CD4-positive, alpha-beta T cell (primary cell): ENCODE data around the gene TMEM273. TPM values are rescaled to one million over a fixed set of nuclear protein-coding genes. Genes with fewer than 3 reads are reported as not detected.

ENCODE experiments used
- ATAC-seq: fragments of 200-7000 bp; cut with Tn5 transposase; one replicate; pipeline ENCODE4 v1.10.0; 2022; ENCODE audit warnings: mild to moderate bottlenecking; ENCODE audit not compliant: poor library complexity
- CTCF ChIA-PET: fragments of 350-600 bp; sonication (Branson Sonifier 250); formaldehyde crosslinking; loops from one replicate; lab custom pipeline; 2021; ENCODE audit warnings: antibody characterized with exemption, inconsistent platforms; lab: Charles Lee
- POLR2A ChIA-PET: fragments of 350-600 bp; sonication (Branson Sonifier 250); formaldehyde crosslinking; loops from one replicate; lab custom pipeline; 2021; ENCODE audit warnings: antibody characterized with exemption, inconsistent platforms; lab: Charles Lee
- DNase-seq, 14 experiments: peaks; one replicate each; pipeline ENCODE4 v3.0.0-alpha.2; 2013 to 2020; ENCODE audit warnings: mixed read lengths in 2 of 14
- H3K27ac ChIP-seq, 2 donors: one replicate each; pipeline versions ENCODE4 v1.5.1 to v1.7.0; 2013; ENCODE audit warnings: low read length in 2 of 2, low read depth in 1 of 2, mild to moderate bottlenecking in 1 of 2
- H3K27me3 ChIP-seq, 2 experiments: 1 replicate in 1 of 2; 2 replicates in 1 of 2; pipeline versions ENCODE4 v1.6.1 to v1.7.0; 2013; ENCODE audit warnings: low read length in 2 of 2, control low read depth in 1 of 2, mild to moderate bottlenecking in 1 of 2, moderate library complexity in 1 of 2; ENCODE audit not compliant: insufficient read depth in 2 of 2, control insufficient read depth in 1 of 2
- H3K36me3 ChIP-seq: one replicate; pipeline ENCODE4 v1.6.1; 2013; ENCODE audit warnings: low read length, control low read depth; ENCODE audit not compliant: insufficient read depth
- H3K4me1 ChIP-seq: one replicate; pipeline ENCODE4 v1.6.1; 2013; ENCODE audit warnings: low read length, control low read depth; ENCODE audit not compliant: insufficient read depth
- H3K4me3 ChIP-seq: one replicate; pipeline ENCODE4 v1.5.1; 2013; ENCODE audit warnings: mild to moderate bottlenecking, low read length, moderate library complexity
- H3K9me3 ChIP-seq, 2 experiments: 1 replicate in 1 of 2; 2 replicates in 1 of 2; pipeline versions ENCODE4 v1.6.1 to v1.7.0; 2013; ENCODE audit warnings: low read length in 2 of 2, mild to moderate bottlenecking in 2 of 2, control low read depth in 1 of 2, moderate library complexity in 1 of 2; ENCODE audit not compliant: control insufficient read depth in 1 of 2, insufficient read depth in 1 of 2
- H3K27ac Mint-ChIP-seq: one replicate; pipeline ENCODE4 v1.8.0; 2020; ENCODE audit warnings: mixed read lengths
- H3K27me3 Mint-ChIP-seq: one replicate; pipeline ENCODE4 v1.8.0; 2021; ENCODE audit warnings: mixed read lengths
- H3K36me3 Mint-ChIP-seq: one replicate; pipeline ENCODE4 v1.8.0; 2021; ENCODE audit warnings: low read depth, mixed read lengths
- H3K4me1 Mint-ChIP-seq: one replicate; pipeline ENCODE4 v1.8.0; 2021; ENCODE audit warnings: low read depth, mixed read lengths
- H3K4me3 Mint-ChIP-seq: one replicate; pipeline ENCODE4 v1.8.0; 2020; ENCODE audit warnings: mild to moderate bottlenecking, mixed read lengths
- H3K9me3 Mint-ChIP-seq: one replicate; pipeline ENCODE4 v1.8.0; 2020; ENCODE audit warnings: mixed read lengths
- CTCF ChIP-seq: fragments of 200-600 bp; IDR thresholded peaks from one replicate; pipeline ENCODE4 v1.8.0; 2022; ENCODE audit warnings: antibody characterized with exemption, mild to moderate bottlenecking
- intact Hi-C, 2 experiments: fragments of 100-400 bp; cut with DNase I in 1 of 2; cut with micrococcal nuclease in 1 of 2; formaldehyde crosslinking; loops; one replicate each; pipeline versions ENCODE4 v1.15.1 to v1.9.0; 2023 to 2025; cut with DNase I, micrococcal nuclease
- total RNA-seq, 174 experiments: library from RNA in 2 of 174; stranded (reverse) in 2 of 174; gene quantifications; one replicate each; pipeline ENCODE4 v1.2.3 and lab custom pipeline; 2021 to 2026

Gene TMEM273
- total RNA-seq, 2 experiments from 2014 or later = 1.8 to 2.2 TPM

DNA sequence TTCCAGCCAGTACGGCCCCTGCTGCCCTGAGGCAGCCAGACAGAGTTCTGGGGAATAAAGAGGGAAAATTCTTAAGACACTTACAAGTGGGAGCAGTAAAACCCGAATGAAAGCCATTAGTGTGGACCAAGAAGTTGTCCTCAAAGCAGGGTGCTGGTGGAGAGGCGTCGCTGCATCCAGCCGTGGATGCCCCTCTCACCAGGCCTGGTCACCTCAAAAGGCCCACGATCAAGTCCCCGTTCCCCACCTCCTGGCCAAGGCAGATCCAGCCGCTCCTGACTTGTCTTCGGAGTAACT lies 73.5 kb downstream of the TMEM273 start:
- no peaks in the 10 kb centered on the region for H3K9me3 Mint-ChIP-seq
- H3K36me3 ChIP-seq = no peaks in the 10 kb centered on the region
- H3K4me1 Mint-ChIP-seq = no peaks in the 10 kb centered on the region
- H3K36me3 Mint-ChIP-seq = no peaks in the 10 kb centered on the region
- peaks cover 44% of the 10 kb centered on the region for H3K27me3 Mint-ChIP-seq
- intact Hi-C loops = no loop called here
- TF ChIP-seq CTCF = no peak
- peaks cover 0 to 8% of the 10 kb centered on the region in 2 experiments for H3K9me3 ChIP-seq
- CTCF ChIA-PET = no interaction called here
- no peak overlapping the region for H3K4me3 ChIP-seq
- no peaks in the 10 kb centered on the region for H3K4me1 ChIP-seq
- POLR2A ChIA-PET = no interaction called here
- no peak overlapping the region for H3K4me3 Mint-ChIP-seq
- ATAC-seq (no peak), DNase-seq (no peak)
- H3K27ac Mint-ChIP-seq = no peak overlapping the region
- H3K27me3 ChIP-seq = peaks cover 8 to 24% of the 10 kb centered on the region in 2 experiments
- H3K27ac ChIP-seq = no peak overlapping the region

DNA sequence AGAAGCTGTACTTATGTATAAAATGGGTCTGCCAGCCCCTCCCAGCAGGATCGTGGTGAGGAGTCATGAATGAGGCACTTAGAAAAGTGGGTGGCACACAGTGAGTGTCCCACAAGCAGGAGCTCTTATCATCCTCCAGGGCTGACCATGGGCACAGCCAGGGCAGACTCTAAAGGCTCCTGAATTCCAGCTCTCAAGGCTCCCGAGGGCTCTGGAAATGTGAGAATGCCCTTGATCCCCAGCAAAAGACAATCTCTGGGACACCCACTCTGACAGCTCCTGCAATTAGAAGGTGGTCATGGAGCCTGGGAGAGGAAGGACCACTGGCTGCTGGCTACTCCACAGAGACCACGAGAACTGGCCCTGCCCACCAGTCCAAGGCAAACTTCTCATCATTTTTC lies 74.5 kb downstream of the TMEM273 start:
- DNase-seq (no peak), ATAC-seq (no peak)
- Histone ChIP-seq H3K36me3 (no peaks in the 10 kb centered on the region), H3K27ac (no peak overlapping the region), H3K27me3 (peaks cover 8 to 24% of the 10 kb centered on the region in 2 experiments), H3K9me3 (peaks cover 0 to 8% of the 10 kb centered on the region in 2 experiments), H3K4me3 (no peak overlapping the region), H3K4me1 (no peaks in the 10 kb centered on the region)
- Mint-ChIP-seq H3K4me1 (no peaks in the 10 kb centered on the region), H3K27ac (no peak overlapping the region), H3K9me3 (no peaks in the 10 kb centered on the region), H3K27me3 (peaks cover 44% of the 10 kb centered on the region), H3K36me3 (no peaks in the 10 kb centered on the region), H3K4me3 (no peak overlapping the region)
- CTCF ChIA-PET = no interaction called here
- intact Hi-C loops = no loop called here
- POLR2A ChIA-PET = no interaction called here
- TF ChIP-seq CTCF = no peak

DNA sequence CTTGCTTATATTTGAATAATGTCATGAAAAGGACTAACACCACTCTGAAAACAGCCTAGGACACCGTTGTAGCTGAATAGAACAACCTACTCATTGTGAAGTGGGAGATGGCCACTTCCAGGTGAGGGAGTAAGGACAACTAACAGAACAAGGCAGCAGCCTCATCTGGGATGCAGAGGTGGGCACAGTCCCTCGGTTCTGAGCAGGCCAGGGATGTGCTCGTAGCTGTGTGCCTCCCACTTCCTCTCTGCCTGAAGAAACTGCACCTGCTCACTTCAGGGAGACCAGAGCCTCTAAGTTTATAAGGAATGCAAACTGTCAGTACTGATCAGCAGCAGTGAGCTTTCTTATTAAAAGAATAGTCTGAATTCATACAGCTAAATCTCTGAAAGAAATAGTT lies 75.3 kb downstream of the TMEM273 start:
- Histone ChIP-seq H3K4me3 (no peak overlapping the region), H3K9me3 (peaks cover 0 to 9% of the 10 kb centered on the region in 2 experiments), H3K36me3 (no peaks in the 10 kb centered on the region), H3K4me1 (no peaks in the 10 kb centered on the region), H3K27ac (no peak overlapping the region), H3K27me3 (peaks cover 8 to 24% of the 10 kb centered on the region in 2 experiments)
- no peak for ATAC-seq
- intact Hi-C loops = no loop called here
- TF ChIP-seq CTCF = no peak
- Mint-ChIP-seq H3K27ac (no peak overlapping the region), H3K27me3 (peaks cover 38% of the 10 kb centered on the region), H3K4me3 (no peak overlapping the region), H3K36me3 (no peaks in the 10 kb centered on the region), H3K9me3 (no peaks in the 10 kb centered on the region), H3K4me1 (no peaks in the 10 kb centered on the region)
- ChIA-PET POLR2A (no interaction called here), CTCF (no interaction called here)
- DNase-seq = no peak
